ENCODE results near the gene CBLB. TPM values are rescaled to one million over a fixed set of nuclear protein-coding genes. Genes with fewer than 3 reads are reported as not detected.

Gene CBLB
- total RNA-seq, 1 donor from 2014 or later: 46.7 TPM

DNA sequence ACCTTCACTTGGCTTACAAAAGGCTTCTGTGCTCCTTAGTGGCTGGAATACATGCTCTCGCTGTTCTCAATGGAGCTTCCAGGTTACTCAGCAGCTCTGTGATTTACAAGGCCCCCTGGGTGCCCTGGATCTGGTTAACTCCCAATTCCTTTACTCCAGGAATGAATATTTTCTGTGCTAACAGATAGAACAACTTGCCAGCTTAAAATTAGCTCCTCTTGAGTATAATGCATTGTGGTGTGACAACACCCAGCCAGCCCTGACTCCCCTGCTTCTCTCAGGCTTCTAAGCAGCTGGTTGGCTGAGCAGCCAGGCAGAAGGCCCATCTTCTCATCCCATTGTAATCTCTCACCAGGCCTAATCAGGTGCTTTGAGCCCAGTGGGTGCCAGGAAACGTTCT is 255.7 kb downstream of the CBLB start:
- H3K4me1 ChIP-seq: peaks cover 29% of the 10 kb centered on the region
- no peaks in the 10 kb centered on the region for H3K9me3 ChIP-seq (replicated peaks)
- intact Hi-C loops (cut with micrococcal nuclease): no loop called here
- no peak overlapping the region for H3K4me3 ChIP-seq
- peak overlapping the region; percentile 4 for H3K27ac ChIP-seq (replicated peaks)
- no peak for DNase-seq
- no peaks in the 10 kb centered on the region for H3K36me3 ChIP-seq
- H3K27me3 ChIP-seq (ENCODE audit: low read depth): no peaks in the 10 kb centered on the region
- TF ChIP-seq, protein P1, sequence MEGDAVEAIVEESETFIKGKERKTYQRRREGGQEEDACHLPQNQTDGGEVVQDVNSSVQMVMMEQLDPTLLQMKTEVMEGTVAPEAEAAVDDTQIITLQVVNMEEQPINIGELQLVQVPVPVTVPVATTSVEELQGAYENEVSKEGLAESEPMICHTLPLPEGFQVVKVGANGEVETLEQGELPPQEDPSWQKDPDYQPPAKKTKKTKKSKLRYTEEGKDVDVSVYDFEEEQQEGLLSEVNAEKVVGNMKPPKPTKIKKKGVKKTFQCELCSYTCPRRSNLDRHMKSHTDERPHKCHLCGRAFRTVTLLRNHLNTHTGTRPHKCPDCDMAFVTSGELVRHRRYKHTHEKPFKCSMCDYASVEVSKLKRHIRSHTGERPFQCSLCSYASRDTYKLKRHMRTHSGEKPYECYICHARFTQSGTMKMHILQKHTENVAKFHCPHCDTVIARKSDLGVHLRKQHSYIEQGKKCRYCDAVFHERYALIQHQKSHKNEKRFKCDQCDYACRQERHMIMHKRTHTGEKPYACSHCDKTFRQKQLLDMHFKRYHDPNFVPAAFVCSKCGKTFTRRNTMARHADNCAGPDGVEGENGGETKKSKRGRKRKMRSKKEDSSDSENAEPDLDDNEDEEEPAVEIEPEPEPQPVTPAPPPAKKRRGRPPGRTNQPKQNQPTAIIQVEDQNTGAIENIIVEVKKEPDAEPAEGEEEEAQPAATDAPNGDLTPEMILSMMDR (IDR thresholded peaks at IDR 0.05; ENCODE audit: borderline replicate concordance): no peak

DNA sequence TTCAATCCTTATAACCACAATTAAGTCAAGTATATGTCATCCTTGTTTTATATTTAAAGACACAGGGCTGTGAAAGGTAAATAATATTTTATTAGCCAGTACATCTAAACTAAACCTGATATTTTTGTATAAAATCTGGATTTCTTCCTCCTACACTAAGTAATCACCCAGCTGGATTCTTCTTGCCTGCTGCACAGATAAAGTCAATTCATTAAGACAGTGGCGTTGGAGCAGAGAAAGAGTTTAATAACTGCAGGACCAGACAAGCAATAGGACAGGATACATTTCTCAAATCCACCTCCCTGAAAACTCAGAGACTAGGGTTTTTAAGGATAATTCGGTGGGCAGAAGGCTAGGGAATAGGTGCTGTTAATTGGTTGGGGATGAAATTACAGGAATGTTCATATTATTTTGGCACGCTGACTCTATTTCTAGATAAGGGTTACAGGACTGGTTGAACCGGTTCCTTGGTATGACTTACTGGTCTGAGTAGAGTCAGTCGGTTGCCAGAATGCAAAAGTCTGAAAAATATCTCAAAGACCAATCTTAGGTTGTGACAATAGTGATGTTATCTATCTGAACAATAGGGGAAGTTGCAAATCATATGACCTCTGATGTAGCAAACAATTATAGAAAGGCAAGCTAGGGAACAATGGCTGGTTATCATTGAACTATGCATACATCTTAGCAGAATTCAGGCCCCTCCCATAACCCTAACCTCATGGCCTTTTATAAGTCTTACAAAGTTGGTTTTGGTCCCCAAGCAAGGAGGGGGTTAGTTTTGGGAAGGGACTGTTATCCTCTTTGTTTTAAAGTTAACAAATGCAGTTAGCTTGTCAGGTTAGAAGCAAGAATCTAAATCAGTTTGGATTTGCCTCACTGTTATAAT is 257.3 kb downstream of the CBLB start:
- Histone ChIP-seq H3K4me1 (peaks cover 29% of the 10 kb centered on the region), H3K27ac (replicated peaks) (no peak overlapping the region), H3K36me3 (no peaks in the 10 kb centered on the region), H3K9me3 (replicated peaks) (no peaks in the 10 kb centered on the region), H3K4me3 (no peak overlapping the region), H3K27me3 (ENCODE audit: low read depth) (no peaks in the 10 kb centered on the region)
- no peak for DNase-seq
- intact Hi-C loops (cut with micrococcal nuclease): no loop called here
- TF ChIP-seq, protein P1 (IDR thresholded peaks at IDR 0.05; ENCODE audit: borderline replicate concordance): no peak

DNA sequence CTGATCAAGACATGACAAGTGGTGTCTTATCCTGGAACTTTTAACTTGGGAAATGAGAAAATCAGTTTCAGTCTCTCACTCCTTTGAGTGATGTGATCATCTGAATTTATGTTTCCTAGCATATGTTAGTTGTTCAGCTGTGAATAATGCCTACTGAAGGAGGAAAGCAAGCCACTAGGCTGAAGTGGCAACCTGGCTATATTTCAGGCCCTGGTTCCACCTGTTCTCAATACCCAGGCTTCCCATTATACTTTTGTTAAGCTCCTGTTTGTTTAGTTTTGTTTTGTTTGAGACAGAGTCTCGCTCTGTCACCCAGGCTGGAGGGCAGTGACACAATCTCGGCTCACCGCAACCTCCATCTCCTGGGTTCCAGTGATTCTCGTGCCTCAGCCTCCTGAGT is 258.3 kb downstream of the CBLB start:
- Histone ChIP-seq H3K9me3 (replicated peaks) (no peaks in the 10 kb centered on the region), H3K4me3 (no peak overlapping the region), H3K36me3 (no peaks in the 10 kb centered on the region), H3K27me3 (ENCODE audit: low read depth) (no peaks in the 10 kb centered on the region), H3K4me1 (peaks cover 29% of the 10 kb centered on the region), H3K27ac (replicated peaks) (no peak overlapping the region)
- no peak for DNase-seq
- TF ChIP-seq, protein P1 (IDR thresholded peaks at IDR 0.05; ENCODE audit: borderline replicate concordance): no peak
- intact Hi-C loops (cut with micrococcal nuclease): no loop called here

DNA sequence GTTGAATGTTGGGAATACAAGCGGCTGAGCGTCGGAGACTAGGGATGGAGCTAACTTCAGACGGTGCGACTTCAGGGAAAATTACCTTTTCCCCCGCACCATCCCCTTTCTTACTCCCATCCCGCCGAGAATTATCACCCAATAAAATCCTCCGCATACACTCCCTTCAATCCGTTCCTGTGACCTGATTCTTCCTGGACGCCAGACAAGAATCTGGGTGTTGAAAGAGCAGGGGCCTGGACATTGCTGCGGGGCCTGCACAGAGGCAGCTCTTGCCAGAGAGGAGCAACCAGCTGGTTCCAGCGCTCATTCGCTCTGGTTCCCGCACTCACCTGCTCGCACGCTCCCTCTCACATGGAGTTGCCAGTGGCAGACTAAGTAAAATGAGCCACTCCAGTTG is 260.2 kb downstream of the CBLB start:
- peak; percentile 25 for DNase-seq
- Histone ChIP-seq H3K27ac (replicated peaks) (no peak overlapping the region), H3K9me3 (replicated peaks) (no peaks in the 10 kb centered on the region), H3K36me3 (no peaks in the 10 kb centered on the region), H3K4me1 (peaks cover 21% of the 10 kb centered on the region), H3K27me3 (ENCODE audit: low read depth) (no peaks in the 10 kb centered on the region), H3K4me3 (no peak overlapping the region)
- intact Hi-C loops (cut with micrococcal nuclease): no loop called here
- TF ChIP-seq, protein P1 (IDR thresholded peaks at IDR 0.05; ENCODE audit: borderline replicate concordance): no peak

DNA sequence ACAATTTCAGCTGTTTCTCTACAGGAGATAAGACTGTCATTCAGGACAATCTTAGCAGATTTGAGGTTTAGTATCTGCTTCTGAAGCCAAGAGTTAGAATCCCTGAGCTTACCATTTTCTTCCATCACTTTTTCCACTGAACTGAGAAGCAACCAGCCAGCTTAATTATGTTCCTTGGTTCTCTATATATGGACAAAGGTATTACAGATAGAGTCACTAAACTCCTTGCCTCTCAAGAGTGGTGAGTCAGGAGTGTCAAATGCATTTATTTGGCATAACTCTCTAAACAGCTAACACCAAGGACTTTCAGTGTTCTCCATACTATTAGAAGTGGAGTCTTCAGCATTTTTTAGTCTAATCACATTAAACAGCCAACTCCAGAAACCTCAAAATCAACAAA is 262.8 kb downstream of the CBLB start:
- intact Hi-C loops (cut with micrococcal nuclease): no loop called here
- Histone ChIP-seq H3K27me3 (ENCODE audit: low read depth) (no peaks in the 10 kb centered on the region), H3K36me3 (no peaks in the 10 kb centered on the region), H3K4me1 (peaks cover 9% of the 10 kb centered on the region), H3K9me3 (replicated peaks) (no peaks in the 10 kb centered on the region), H3K27ac (replicated peaks) (no peak overlapping the region), H3K4me3 (no peak overlapping the region)
- TF ChIP-seq, protein P1 (IDR thresholded peaks at IDR 0.05; ENCODE audit: borderline replicate concordance): no peak
- DNase-seq: no peak
